ENCODE measurements around the gene RABGAP1L. TPM values are rescaled to one million over a fixed set of nuclear protein-coding genes. Genes with fewer than 3 reads are reported as not detected.
A peak's percentile ranks its signal among the peaks of the same experiment; 100 is the strongest.

RABGAP1L gene
- total RNA-seq, 4 donors from 2014 or later: 31.2 to 115 (median 62.5) TPM

- Histone ChIP-seq H3K27me3 (no peaks in the 10 kb centered on the region), H3K36me3 (no peaks in the 10 kb centered on the region), H3K4me1 (no peaks in the 10 kb centered on the region), H3K9me3 (no peaks in the 10 kb centered on the region), H3K27ac (no peak overlapping the region), H3K4me3 (no peak overlapping the region)
- TF ChIP-seq CTCF (IDR thresholded peaks at IDR 0.05): no peak
- TF ChIP-seq POLR2AphosphoS5 (IDR thresholded peaks at IDR 0.05): no peak
- no peak for TF ChIP-seq POLR2A (IDR thresholded peaks at IDR 0.05)
- no peak for TF ChIP-seq EP300 (IDR thresholded peaks at IDR 0.05)
- ATAC-seq: no peak
- 27 to 61% methylated on average over 2 of the region's 2 CpGs for WGBS, 2 donors (ENCODE audit: low coverage in 1 of 2)
Observed at GRCh38 chr1:174768516-174768915, 609.2 kb downstream of the RABGAP1L start.

DNA sequence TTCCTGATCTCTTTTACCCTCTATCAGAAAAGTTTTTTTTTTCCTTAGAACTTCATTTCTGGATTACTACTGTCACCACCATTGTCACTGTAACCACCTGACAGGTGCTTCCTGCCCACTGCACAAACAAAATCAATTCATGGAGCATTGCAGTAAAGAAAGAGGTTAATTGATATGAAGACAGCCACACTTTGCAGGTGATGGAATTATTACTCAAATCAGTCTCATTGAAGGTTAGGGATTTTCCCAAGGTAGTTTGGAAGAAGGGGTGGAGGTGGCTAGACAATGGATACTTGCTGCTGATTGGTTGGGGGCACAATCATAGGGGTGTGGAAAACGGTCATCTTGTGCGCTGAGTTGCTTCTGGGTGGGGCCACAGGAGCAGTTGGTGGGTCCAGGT lies 609.6 kb downstream of the RABGAP1L start:
- WGBS, 2 donors (ENCODE audit: low coverage in 1 of 2): 79 to 83% methylated on average over 2 of the region's 2 CpGs
- no peaks in the 10 kb centered on the region for H3K36me3 ChIP-seq
- no peaks in the 10 kb centered on the region for H3K4me1 ChIP-seq
- no peak for ATAC-seq
- no peaks in the 10 kb centered on the region for H3K27me3 ChIP-seq
- H3K27ac ChIP-seq: no peak overlapping the region
- no peak overlapping the region for H3K4me3 ChIP-seq
- H3K9me3 ChIP-seq: no peaks in the 10 kb centered on the region
- TF ChIP-seq EP300 (IDR thresholded peaks at IDR 0.05): no peak
- TF ChIP-seq POLR2AphosphoS5 (IDR thresholded peaks at IDR 0.05): no peak
- no peak for TF ChIP-seq POLR2A (IDR thresholded peaks at IDR 0.05)
- TF ChIP-seq CTCF (IDR thresholded peaks at IDR 0.05): no peak

GRCh38 chr1:174769961-174770549 lies 610.7 kb downstream of the RABGAP1L start:
- Histone ChIP-seq H3K4me1 (no peaks in the 10 kb centered on the region), H3K4me3 (no peak overlapping the region), H3K27ac (no peak overlapping the region), H3K9me3 (no peaks in the 10 kb centered on the region), H3K36me3 (no peaks in the 10 kb centered on the region), H3K27me3 (no peaks in the 10 kb centered on the region)
- TF ChIP-seq POLR2A (IDR thresholded peaks at IDR 0.05) (no peak), POLR2AphosphoS5 (IDR thresholded peaks at IDR 0.05) (no peak), CTCF (IDR thresholded peaks at IDR 0.05) (peak; percentile 41 to 66 (median 54)), EP300 (IDR thresholded peaks at IDR 0.05) (no peak)
- ATAC-seq: peak; percentile 34

GRCh38 chr1:174775621-174776020 lies 616.3 kb downstream of the RABGAP1L start:
- Histone ChIP-seq H3K4me3 (no peak overlapping the region), H3K27me3 (no peaks in the 10 kb centered on the region), H3K9me3 (no peaks in the 10 kb centered on the region), H3K36me3 (no peaks in the 10 kb centered on the region), H3K4me1 (no peaks in the 10 kb centered on the region), H3K27ac (no peak overlapping the region)
- no peak for TF ChIP-seq POLR2A (IDR thresholded peaks at IDR 0.05)
- TF ChIP-seq EP300 (IDR thresholded peaks at IDR 0.05): no peak
- TF ChIP-seq POLR2AphosphoS5 (IDR thresholded peaks at IDR 0.05): no peak
- no peak for TF ChIP-seq CTCF (IDR thresholded peaks at IDR 0.05)
- WGBS, 2 donors (ENCODE audit: low coverage in 1 of 2): 81 to 100% methylated on average over 2 of the region's 2 CpGs
- no peak for ATAC-seq

DNA sequence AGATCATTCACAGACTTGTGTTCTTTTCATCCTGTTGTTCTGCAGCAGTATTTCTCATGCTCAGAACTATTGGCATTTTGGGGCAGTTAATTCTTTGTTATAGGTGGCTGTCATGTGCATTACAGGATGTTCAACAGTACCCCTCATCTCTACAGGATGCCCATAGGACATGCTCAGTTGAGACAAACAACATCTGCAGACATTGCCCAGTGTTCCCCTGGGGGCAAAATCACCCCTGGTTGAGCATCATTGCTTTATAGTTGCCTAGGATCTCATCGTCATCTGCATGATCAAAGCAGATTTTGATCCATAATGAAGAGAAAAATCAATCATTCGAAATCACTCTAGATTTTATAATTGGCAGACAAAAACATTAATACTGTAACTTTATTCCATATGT lies 617.9 kb downstream of the RABGAP1L start:
- Histone ChIP-seq H3K27ac (no peak overlapping the region), H3K4me3 (no peak overlapping the region), H3K9me3 (no peaks in the 10 kb centered on the region), H3K27me3 (no peaks in the 10 kb centered on the region), H3K4me1 (no peaks in the 10 kb centered on the region), H3K36me3 (no peaks in the 10 kb centered on the region)
- WGBS, 2 donors (ENCODE audit: low coverage in 1 of 2): 100% methylated on average over 2 of the region's 2 CpGs
- TF ChIP-seq EP300 (IDR thresholded peaks at IDR 0.05): no peak
- no peak for TF ChIP-seq POLR2A (IDR thresholded peaks at IDR 0.05)
- TF ChIP-seq POLR2AphosphoS5 (IDR thresholded peaks at IDR 0.05): no peak
- TF ChIP-seq CTCF (IDR thresholded peaks at IDR 0.05): no peak
- ATAC-seq: no peak

Measured in gastroesophageal sphincter (tissue), 4 donors.